Kidney tubule cell (primary cell): ENCODE measurements around the gene MRPL43.

Experiments
- DNase-seq: peaks from one replicate; pipeline ENCODE4 v3.0.0-alpha.2; 2018; ENCODE audit warnings: low spot score

The MRPL43 gene

DNA sequence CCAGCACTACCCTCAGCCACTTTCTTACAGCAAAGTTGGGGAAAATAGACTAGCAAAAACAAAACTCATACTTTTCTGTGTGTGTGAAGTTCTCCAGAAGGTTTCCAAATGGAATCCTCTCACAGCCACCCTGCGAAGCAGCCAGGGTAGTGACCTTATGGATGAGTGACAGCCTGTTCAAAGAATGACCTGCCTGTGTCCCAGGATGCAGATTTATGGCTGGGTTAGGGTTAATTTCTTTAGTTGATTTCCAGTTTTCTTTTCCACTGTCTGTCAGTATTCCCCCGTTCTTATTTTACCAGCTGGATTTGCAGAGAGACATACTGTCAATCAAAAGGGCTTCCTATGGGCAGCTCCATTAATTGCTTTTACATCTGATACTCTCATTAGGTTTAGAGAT is 20.4 kb downstream of the MRPL43 start:
- DNase-seq = no peak

DNA sequence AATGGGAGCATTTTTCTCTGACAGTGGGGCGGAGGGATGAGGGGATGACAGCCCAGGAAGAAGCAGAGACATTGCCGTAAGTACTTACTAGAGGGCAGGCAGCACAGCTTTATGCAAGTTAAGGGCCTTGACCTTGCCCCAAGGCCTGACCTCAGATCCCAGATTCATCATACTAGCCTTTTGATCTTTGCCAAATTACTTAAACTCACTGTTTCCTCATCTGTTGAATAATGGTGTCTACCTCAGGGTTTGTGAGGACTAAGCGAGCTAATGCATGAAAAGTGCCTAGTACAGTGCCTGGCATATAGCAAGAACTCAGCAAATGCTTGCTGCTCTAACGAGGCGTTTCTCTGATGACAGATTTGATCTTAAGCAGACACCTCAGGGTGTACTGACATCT is 21.5 kb downstream of the MRPL43 start:
- DNase-seq = no peak

DNA sequence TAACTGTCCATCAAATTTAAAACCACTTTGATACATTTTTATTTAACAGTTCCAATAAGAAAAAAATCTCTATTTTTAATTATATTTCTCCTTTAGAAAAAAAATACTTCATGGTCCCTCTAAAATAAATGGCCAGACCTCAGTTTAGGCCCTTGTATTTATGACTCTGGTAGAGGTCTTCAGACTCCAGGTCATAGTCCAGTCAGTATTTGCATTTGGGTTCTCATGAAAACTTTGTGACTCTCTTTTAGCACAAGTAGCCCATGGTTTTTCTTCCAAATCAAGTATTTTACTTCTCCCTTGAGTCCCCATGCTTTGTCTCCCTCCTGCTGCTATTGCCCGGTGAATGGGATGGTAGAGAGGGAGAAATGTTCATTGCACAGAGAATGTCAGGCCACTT is 23.5 kb downstream of the MRPL43 start:
- no peak for DNase-seq

DNA sequence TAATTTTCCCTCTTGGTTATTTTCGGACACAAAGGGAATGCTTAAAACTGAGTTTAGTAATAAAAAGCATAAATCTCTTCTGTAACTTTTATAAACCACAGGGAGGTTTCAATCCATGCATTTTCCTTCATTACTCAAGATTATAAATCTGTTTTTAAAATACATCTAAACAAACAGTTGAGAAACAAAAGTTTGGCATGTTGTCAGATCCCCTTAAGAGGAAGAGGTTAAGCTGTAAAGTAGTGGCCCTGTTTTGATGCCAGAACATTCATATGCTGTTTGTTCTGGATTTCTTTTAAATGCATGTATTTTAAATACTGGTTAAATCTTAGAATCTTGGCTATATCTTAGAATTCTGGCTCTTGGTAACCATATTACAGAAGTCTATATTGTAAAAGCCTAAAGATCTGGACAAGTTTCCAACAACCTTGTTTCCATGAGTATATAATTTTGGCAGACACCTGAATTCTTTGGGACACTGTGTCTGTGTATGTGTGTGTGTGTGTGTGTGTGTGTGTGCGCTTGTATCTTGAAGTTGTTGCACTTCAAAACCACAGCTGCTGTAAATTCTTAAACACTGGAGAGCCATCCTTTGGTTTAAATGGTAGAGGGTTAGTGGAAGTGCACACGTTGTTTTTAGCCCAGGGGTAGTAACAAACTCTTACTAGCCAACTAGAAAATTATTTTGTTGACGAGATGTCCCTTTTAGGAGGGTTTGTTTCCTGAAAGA is 24.8 kb downstream of the MRPL43 start:
- DNase-seq = no peak

DNA sequence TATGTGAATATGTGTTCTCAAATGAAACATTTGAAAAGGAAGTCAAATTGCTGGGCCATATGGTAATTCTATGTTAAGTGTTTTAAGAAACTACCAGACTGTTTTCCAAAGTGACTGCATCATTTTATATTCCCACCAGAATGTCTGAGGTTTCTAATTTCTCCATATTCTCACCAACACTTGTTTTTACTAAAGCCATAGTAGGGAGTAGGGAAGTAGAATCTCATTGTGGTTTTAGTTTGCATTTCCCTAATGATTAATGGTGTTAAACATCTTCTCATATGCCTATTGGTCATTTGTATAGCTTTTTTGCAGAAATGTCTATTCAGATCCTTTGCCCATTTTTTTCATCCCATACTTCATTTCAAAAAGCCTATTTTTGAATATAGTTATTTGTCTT is 27.0 kb downstream of the MRPL43 start:
- no peak for DNase-seq

DNA sequence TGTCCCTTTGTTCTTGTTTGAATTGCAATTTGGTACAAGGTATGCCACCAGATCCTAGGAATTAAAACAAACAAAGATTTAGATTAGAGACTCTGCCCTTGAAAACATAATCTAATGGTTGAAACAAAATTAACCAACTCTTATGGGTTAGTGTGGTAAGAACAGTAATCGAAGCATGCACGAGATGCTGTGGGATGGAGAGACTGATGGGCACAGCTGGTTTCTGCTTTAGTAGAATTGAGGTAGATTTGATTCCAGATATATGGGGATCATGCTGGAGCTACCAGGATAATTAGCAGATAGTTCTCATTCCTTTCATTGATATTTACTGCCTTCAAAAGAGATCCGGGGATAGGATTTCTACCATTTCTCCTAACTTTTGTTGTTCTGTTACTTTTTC is 38.4 kb downstream of the MRPL43 start:
- DNase-seq = no peak

DNA sequence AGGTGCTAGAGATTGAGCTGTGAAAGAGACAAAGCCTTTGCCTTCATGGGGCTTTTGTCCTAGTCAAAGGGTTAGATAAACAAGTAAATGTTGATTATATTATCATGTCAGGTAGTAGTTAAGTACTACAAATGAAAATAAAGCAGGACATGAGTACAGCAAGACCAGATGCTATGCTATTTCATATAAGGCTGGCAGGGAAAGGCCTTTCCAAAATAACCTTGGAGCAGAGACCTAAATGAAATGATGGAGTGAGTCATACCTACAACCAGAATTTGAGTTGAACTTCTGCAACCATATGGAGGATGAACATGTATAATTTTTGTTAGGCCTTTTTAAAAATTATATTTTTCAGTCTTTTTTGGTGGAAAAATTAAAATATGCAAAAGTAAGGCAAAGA is 41.5 kb downstream of the MRPL43 start:
- DNase-seq = no peak

DNA sequence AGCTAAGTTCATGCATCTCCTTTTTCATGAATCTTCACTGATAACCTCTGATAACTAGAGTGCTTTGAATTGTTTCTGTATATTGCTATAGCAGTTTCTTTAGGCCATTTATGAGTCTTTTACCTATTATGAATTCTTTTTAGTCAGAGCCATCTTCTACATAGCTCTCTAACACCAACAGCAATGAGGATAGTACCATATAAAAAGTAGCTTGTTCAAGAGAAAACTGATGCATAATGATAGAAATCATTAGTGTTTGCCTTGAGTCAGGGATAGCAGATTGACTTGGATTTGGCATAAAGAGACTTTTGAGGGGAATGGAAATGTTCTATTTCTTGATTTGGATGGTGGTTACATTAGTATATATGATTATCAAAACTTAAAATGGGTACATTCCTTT is 43.8 kb downstream of the MRPL43 start:
- no peak for DNase-seq

DNA sequence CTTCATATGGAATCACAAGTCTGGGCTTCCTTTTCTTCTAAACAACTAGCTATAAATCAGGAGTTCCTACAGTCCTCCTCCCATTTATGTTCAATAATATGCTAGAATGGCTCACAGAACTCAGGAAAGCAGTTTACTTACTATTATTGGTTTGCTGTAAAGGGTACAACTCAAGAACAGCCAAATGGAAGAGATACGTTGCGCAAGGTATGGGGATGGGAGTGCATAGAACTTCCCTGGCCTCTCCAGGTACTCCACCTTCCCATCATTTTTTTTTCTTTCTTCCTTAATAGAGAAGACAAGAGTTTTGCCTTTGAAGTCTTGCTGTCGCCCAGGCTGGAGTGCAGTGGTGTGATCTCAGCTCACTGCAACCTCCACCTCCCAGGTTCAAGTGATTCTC is 45.1 kb downstream of the MRPL43 start:
- no peak for DNase-seq

DNA sequence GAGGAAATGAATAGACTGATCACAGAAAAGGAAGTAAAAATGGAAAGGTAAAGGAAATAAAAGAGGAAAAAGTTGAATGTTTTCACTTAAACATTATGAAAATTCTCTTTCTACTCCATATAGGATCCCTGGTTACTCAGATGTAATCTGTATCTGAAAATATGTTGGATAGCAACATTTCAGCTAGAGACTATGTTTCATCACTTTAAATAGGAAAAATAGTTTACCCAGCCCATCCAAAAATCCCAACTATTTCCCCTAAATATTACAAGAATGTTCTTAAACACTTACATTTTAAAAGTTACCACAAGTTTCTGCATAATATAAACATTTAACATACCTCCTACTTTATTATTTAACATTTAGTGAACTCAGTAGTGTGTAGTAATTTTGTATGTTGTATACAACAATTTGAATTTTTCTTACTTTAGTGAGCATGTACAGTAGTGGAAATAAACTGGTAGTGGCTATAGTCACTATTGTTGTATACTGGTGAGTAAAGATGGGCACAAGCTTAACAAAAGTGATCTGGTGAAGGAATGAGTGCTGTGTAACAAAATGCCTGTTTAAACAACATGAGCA is 47.4 kb downstream of the MRPL43 start:
- DNase-seq = no peak
